Sigmoid colon (tissue), 4 donors: ENCODE data around the gene GPRIN1.

Experiments used
- CTCF ChIP-seq, 4 experiments: fragments of 450-650 bp in 3 of 4; fragments of 200-600 bp in 1 of 4; IDR thresholded peaks; one replicate each; pipeline ENCODE4 v1.5.1; 2016 to 2019; ENCODE audit warnings: antibody characterized with exemption in 4 of 4, mild to moderate bottlenecking in 3 of 4, moderate library complexity in 2 of 4
- EP300 ChIP-seq, 4 donors: sonication (generic); formaldehyde crosslinking; IDR thresholded peaks; one replicate each; pipeline ENCODE4 v1.6.1; 2017; ENCODE audit warnings: antibody characterized with exemption in 4 of 4
- POLR2A ChIP-seq, 2 donors: fragments of 450-650 bp; IDR thresholded peaks; one replicate each; pipeline ENCODE4 v1.6.1; 2016; ENCODE audit warnings: antibody characterized with exemption in 2 of 2, mild to moderate bottlenecking in 2 of 2, moderate library complexity in 2 of 2
- POLR2AphosphoS5 ChIP-seq, 4 donors: sonication (generic); formaldehyde crosslinking; IDR thresholded peaks; one replicate each; pipeline ENCODE4 v1.6.1; 2017; ENCODE audit warnings: antibody characterized with exemption in 4 of 4

- no peak for TF ChIP-seq CTCF (IDR thresholded peaks at IDR 0.05)
- TF ChIP-seq POLR2AphosphoS5 (IDR thresholded peaks at IDR 0.05): no peak
- TF ChIP-seq POLR2A (IDR thresholded peaks at IDR 0.05): no peak
- TF ChIP-seq EP300 (IDR thresholded peaks at IDR 0.05): no peak
Measured at GRCh38 chr5:176609724-176610434, at the start of gene GPRIN1.
